Endothelial cell of hepatic sinusoid (primary cell): ENCODE data around the gene NLE1.
"Not testable (repeated sequence)": the region's sequence is repeated elsewhere in the genome, so short reads cannot be mapped to it uniquely, and the experiment has no call there.

Experiments used
- in situ Hi-C: cut with HindIII; loops from 2 replicates; pipeline ENCODE4 v1.10.0; 2017; ENCODE audit warnings: low sequenced_read_pairs

NLE1 gene

GRCh38 chr17:35164716-35165115 lies 22.6 kb upstream of the NLE1 start:
- in situ Hi-C loops = no loop called here

- in situ Hi-C loops = no loop called here
These were observed 21.8 kb upstream of the NLE1 start for GRCh38 chr17:35163886-35164285.

- in situ Hi-C loops = no loop called here
These were observed 20.7 kb upstream of the NLE1 start for GRCh38 chr17:35162755-35163154.

GRCh38 chr17:35161281-35161761 lies 19.2 kb upstream of the NLE1 start:
- in situ Hi-C loops = no loop called here

GRCh38 chr17:35160354-35161201 lies 18.5 kb upstream of the NLE1 start:
- in situ Hi-C loops = no loop called here

GRCh38 chr17:35159940-35160339 lies 17.8 kb upstream of the NLE1 start:
- in situ Hi-C loops = no loop called here

- in situ Hi-C loops = no loop called here
These were observed 13.1 kb upstream of the NLE1 start for GRCh38 chr17:35155246-35155645.

- in situ Hi-C loops = no loop called here
These were observed 12.4 kb upstream of the NLE1 start for GRCh38 chr17:35154196-35155165.

- in situ Hi-C loops = no loop called here
These were observed 10.5 kb upstream of the NLE1 start for GRCh38 chr17:35152421-35153140.

GRCh38 chr17:35151080-35151479 lies 9.0 kb upstream of the NLE1 start:
- in situ Hi-C loops = not testable (repeated sequence)

GRCh38 chr17:35149941-35150340 lies 7.8 kb upstream of the NLE1 start:
- in situ Hi-C loops = loop anchor here (25.0 kb wide), 2 partner anchors 313 to 713 kb away; no protein-coding TSS in a partner anchor

GRCh38 chr17:35148144-35148543 lies 6.0 kb upstream of the NLE1 start:
- in situ Hi-C loops = loop anchor here (25.0 kb wide), 2 partner anchors 311 to 711 kb away; no protein-coding TSS in a partner anchor

- in situ Hi-C loops = loop anchor here (25.0 kb wide), 2 partner anchors 310 to 710 kb away; no protein-coding TSS in a partner anchor
These were observed 5.3 kb upstream of the NLE1 start, which contains the start of gene UNC45B for GRCh38 chr17:35147375-35147905. TSS of gene UNC45B (plus strand) at chr17:35147817. CDS start at chr17:35148264, 447 bp downstream.

GRCh38 chr17:35146214-35146833 lies 4.2 kb upstream of the NLE1 start:
- in situ Hi-C loops = loop anchor here (25.0 kb wide), 2 partner anchors 309 to 709 kb away; no protein-coding TSS in a partner anchor

- in situ Hi-C loops = loop anchor here (25.0 kb wide), 2 partner anchors 308 to 708 kb away; no protein-coding TSS in a partner anchor
These were observed 2.7 kb upstream of the NLE1 start for GRCh38 chr17:35144840-35145239.

GRCh38 chr17:35142467-35142796 lies 329 bp upstream of the NLE1 start:
- in situ Hi-C loops = loop anchor here (25.0 kb wide), 2 partner anchors 305 to 705 kb away; no protein-coding TSS in a partner anchor

GRCh38 chr17:35138218-35138617 lies 3.9 kb downstream of the NLE1 start:
- in situ Hi-C loops = loop anchor here (25.0 kb wide), 2 partner anchors 301 to 701 kb away; no protein-coding TSS in a partner anchor

- in situ Hi-C loops = loop anchor here (25.0 kb wide), 2 partner anchors 298 to 698 kb away; no protein-coding TSS in a partner anchor
These were observed 6.8 kb downstream of the NLE1 start for GRCh38 chr17:35135322-35135721.

- in situ Hi-C loops = loop anchor here (25.0 kb wide), 2 partner anchors 296 to 696 kb away; no protein-coding TSS in a partner anchor
These were observed 9.1 kb downstream of the NLE1 start for GRCh38 chr17:35132816-35133550.
